ENCODE measurements around the gene DSP. TPM values are rescaled to one million over a fixed set of nuclear protein-coding genes. Genes with fewer than 3 reads are reported as not detected.
A peak's percentile ranks its signal among the peaks of the same experiment; 100 is the strongest.

DSP gene
- total and polyA plus RNA-seq, 2 of the 13 experiments (the other 11 are each of a cell fraction or from before 2014, with no cell fraction given): 89.8 to 117 TPM

DNA sequence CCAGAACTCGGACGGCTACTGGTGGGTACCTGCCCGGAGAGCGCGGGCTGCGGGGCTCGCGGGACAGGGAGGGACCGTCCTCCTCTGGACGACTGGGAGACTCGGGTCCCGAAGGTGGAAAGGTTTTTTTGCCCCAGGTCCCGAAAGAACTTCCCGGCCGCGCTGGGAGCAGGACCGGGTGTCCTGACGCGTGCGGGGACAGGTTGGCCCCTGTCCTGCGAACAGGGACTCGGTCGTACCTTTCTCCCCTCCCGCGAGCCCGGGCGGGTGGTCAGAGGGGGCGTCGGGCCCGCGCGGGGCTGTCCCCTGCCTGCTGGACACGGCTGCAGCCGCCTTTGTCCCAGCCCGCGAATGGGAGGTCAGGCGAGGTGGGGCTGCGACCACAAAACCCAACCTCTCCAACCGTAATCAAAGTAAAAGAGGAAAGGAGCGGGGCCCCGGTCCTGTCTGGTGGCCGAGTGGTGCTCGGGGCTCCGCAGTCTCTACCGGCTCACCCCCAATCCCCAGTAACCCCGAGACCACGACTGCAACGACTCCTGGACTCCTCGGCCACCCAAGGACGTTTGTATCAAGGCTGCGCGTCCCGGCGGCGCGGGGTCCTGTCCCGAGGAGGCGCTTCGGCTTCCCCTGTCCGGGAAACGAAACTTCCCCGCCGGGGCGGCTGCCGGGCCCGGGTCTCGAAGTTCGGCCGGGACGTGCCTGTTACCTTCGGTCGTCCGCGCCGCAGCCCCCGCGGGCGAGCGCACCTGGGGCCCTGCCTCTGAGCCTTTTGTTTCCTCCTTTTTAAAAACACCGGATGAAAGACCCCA is 798 bp downstream of the DSP start (continued):
- TF ChIP-seq, protein P1, sequence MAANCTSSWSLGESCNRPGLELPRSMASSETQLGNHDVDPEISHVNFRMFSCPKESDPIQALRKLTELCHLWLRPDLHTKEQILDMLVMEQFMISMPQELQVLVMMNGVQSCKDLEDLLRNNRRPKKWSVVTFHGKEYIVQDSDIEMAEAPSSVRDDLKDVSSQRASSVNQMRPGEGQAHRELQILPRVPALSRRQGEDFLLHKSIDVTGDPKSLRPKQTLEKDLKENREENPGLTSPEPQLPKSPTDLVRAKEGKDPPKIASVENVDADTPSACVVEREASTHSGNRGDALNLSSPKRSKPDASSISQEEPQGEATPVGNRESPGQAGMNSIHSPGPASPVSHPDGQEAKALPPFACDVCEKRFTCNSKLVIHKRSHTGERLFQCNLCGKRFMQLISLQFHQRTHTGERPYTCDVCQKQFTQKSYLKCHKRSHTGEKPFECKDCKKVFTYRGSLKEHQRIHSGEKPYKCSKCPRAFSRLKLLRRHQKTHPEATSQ (CRISPR knock-in tag; IDR thresholded peaks at IDR 0.05; ENCODE audit: borderline replicate concordance): peak; percentile 19; the same call in 1 of the 2 replicates
- TF ChIP-seq, protein P2, sequence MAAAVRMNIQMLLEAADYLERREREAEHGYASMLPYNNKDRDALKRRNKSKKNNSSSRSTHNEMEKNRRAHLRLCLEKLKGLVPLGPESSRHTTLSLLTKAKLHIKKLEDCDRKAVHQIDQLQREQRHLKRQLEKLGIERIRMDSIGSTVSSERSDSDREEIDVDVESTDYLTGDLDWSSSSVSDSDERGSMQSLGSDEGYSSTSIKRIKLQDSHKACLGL (CRISPR knock-in tag; IDR thresholded peaks at IDR 0.05): peak; percentile 54; the same call in 1 of the 2 replicates
- peak; percentile 74 for TF ChIP-seq RBM22 (optimal IDR thresholded peaks at IDR 0.05; ENCODE audit: low read length)
- no peak for TF ChIP-seq ARNT (IDR thresholded peaks at IDR 0.05)
- no peak for TF ChIP-seq KMT2A (CRISPR knock-in tag; IDR thresholded peaks at IDR 0.05)
- TF ChIP-seq ZNF34 (CRISPR knock-in tag; IDR thresholded peaks at IDR 0.05; ENCODE audit: borderline replicate concordance): 0 out of 2 replicates have a peak, but pooled peaks have one; percentile 12
- TF ChIP-seq, protein P3, sequence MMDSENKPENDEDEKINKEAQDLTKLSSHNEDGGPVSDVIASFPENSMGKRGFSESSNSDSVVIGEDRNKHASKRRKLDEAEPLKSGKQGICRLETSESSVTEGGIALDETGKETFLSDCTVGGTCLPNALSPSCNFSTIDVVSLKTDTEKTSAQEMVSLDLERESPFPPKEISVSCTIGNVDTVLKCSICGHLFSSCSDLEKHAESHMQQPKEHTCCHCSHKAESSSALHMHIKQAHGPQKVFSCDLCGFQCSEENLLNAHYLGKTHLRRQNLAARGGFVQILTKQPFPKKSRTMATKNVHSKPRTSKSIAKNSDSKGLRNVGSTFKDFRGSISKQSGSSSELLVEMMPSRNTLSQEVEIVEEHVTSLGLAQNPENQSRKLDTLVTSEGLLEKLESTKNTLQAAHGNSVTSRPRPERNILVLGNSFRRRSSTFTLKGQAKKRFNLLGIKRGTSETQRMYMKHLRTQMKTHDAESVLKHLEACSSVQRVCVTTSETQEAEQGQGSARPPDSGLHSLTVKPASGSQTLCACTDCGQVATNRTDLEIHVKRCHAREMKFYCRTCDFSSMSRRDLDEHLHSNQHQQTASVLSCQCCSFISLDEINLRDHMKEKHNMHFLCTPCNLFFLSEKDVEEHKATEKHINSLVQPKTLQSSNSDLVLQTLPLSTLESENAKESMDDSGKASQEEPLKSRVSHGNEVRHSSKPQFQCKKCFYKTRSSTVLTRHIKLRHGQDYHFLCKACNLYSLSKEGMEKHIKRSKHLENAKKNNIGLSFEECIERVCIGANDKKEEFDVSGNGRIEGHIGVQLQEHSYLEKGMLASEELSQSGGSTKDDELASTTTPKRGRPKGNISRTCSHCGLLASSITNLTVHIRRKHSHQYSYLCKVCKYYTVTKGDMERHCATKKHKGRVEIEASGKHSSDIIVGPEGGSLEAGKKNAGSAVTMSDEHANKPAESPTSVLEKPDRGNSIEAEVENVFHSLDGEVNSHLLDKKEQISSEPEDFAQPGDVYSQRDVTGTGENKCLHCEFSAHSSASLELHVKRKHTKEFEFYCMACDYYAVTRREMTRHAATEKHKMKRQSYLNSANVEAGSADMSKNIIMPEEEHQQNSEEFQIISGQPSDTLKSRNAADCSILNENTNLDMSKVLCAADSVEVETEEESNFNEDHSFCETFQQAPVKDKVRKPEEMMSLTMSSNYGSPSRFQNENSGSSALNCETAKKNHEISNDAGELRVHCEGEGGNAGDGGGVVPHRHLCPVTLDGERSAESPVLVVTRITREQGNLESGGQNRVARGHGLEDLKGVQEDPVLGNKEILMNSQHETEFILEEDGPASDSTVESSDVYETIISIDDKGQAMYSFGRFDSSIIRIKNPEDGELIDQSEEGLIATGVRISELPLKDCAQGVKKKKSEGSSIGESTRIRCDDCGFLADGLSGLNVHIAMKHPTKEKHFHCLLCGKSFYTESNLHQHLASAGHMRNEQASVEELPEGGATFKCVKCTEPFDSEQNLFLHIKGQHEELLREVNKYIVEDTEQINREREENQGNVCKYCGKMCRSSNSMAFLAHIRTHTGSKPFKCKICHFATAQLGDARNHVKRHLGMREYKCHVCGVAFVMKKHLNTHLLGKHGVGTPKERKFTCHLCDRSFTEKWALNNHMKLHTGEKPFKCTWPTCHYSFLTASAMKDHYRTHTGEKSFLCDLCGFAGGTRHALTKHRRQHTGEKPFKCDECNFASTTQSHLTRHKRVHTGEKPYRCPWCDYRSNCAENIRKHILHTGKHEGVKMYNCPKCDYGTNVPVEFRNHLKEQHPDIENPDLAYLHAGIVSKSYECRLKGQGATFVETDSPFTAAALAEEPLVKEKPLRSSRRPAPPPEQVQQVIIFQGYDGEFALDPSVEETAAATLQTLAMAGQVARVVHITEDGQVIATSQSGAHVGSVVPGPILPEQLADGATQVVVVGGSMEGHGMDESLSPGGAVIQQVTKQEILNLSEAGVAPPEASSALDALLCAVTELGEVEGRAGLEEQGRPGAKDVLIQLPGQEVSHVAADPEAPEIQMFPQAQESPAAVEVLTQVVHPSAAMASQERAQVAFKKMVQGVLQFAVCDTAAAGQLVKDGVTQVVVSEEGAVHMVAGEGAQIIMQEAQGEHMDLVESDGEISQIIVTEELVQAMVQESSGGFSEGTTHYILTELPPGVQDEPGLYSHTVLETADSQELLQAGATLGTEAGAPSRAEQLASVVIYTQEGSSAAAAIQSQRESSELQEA (CRISPR knock-in tag; IDR thresholded peaks at IDR 0.05; ENCODE audit: not compliant biosample characterization): peak; percentile 20
- TF ChIP-seq NR2F2 (IDR thresholded peaks at IDR 0.05; ENCODE audit: borderline replicate concordance, low read depth): 0 out of 2 replicates have a peak, but pooled peaks have one; percentile 32
- peak; percentile 70; the same call in 1 of the 2 replicates for TF ChIP-seq ZNF558 (CRISPR knock-in tag; IDR thresholded peaks at IDR 0.05; ENCODE audit: borderline replicate concordance)
- TF ChIP-seq ZNF660 (CRISPR knock-in tag; IDR thresholded peaks at IDR 0.05; ENCODE audit: borderline replicate concordance, low read depth): 0 out of 2 replicates have a peak, but pooled peaks have one; percentile 23
- TF ChIP-seq, protein P4, sequence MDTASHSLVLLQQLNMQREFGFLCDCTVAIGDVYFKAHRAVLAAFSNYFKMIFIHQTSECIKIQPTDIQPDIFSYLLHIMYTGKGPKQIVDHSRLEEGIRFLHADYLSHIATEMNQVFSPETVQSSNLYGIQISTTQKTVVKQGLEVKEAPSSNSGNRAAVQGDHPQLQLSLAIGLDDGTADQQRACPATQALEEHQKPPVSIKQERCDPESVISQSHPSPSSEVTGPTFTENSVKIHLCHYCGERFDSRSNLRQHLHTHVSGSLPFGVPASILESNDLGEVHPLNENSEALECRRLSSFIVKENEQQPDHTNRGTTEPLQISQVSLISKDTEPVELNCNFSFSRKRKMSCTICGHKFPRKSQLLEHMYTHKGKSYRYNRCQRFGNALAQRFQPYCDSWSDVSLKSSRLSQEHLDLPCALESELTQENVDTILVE (CRISPR knock-in tag; IDR thresholded peaks at IDR 0.05): peak; percentile 28; the same call in 1 of the 2 replicates
- peak; percentile 46 for TF ChIP-seq PHF8 (CRISPR knock-in tag; IDR thresholded peaks at IDR 0.05)
- TF ChIP-seq, protein P5, sequence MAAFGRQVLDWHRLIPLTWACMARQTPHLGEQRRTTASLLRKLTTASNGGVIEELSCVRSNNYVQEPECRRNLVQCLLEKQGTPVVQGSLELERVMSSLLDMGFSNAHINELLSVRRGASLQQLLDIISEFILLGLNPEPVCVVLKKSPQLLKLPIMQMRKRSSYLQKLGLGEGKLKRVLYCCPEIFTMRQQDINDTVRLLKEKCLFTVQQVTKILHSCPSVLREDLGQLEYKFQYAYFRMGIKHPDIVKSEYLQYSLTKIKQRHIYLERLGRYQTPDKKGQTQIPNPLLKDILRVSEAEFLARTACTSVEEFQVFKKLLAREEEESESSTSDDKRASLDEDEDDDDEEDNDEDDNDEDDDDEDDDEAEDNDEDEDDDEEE (CRISPR knock-in tag; IDR thresholded peaks at IDR 0.05): no peak
